ENCODE data around the gene FBXO3. TPM values are rescaled to one million over a fixed set of nuclear protein-coding genes. Genes with fewer than 3 reads are reported as not detected.
"Not testable (repeated sequence)": the region's sequence is repeated elsewhere in the genome, so short reads cannot be mapped to it uniquely, and the experiment has no call there.

Gene FBXO3
- total RNA-seq, 2 donors from 2014 or later, result 12.8 to 15.0 TPM

DNA sequence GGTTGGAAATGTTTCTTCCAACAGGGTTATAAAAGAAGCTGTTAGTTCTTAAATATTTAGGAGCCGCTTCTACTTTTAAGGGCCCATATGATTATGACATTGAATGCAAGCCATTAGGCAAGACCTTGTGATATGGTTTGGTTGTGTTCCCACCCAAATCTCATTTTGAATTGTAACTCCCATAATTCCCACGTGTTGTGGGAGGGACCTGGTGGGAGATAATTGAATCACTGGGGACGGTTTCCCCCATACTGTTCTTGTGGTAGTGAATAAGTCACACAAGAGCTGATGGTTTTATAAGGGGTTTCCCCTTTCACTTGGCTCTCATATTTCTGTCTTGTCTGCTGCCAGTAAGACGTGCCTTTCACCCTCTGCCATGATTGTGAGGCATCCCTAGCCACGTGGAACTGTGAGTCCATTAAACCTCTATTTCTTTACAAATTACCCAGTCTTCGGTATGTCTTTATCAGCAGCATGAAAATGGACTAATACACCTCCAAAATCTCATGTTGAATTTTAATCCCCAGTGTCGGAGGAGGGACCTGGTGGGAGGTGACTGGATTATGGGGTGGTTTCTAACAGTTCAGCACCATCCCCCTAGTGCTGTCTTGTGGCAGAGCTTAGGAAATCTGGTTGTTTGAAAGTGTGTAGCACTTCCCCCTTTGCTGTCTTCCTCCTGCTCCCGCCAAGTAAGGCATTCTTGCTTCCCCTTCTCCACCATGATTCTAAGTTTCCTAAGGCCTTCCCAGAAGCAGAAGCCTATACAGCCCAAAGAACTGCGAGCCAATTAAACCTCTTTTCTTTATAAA is 42.4 kb downstream of the FBXO3 start:
- Histone ChIP-seq H3K4me1 (ENCODE audit: control insufficient read depth, insufficient read depth, low read length) (peaks cover 8% of the 10 kb centered on the region), H3K36me3 (ENCODE audit: control insufficient read depth, insufficient read depth, low read length) (peaks cover 13% of the 10 kb centered on the region), H3K4me3 (ENCODE audit: low read length) (no peak overlapping the region), H3K9me3 (ENCODE audit: control insufficient read depth, low read length) (no peaks in the 10 kb centered on the region), H3K9ac (ENCODE audit: extremely low read depth, low read length, poor library complexity, severe bottlenecking) (no peak overlapping the region), H3K27me3 (ENCODE audit: control insufficient read depth, insufficient read depth, low read length, poor library complexity, severe bottlenecking) (no peaks in the 10 kb centered on the region), H3K27ac (ENCODE audit: low read depth, low read length) (no peak overlapping the region)
- Mint-ChIP-seq H3K9me3 (peaks cover 9% of the 10 kb centered on the region), H3K27ac (no peak overlapping the region), H3K4me3 (no peak overlapping the region), H3K4me1 (peaks cover 20% of the 10 kb centered on the region), H3K27me3 (ENCODE audit: insufficient read depth) (no peaks in the 10 kb centered on the region), H3K36me3 (ENCODE audit: low read depth) (peaks cover 16% of the 10 kb centered on the region)
- 93 to 94% methylated on average over 4 to 9 of the region's 9 CpGs for WGBS, 2 experiments (ENCODE audit: insufficient coverage in 1 of 2, insufficient read length in 1 of 2)
- DNase-seq, result no peak
- TF ChIP-seq, protein P1, sequence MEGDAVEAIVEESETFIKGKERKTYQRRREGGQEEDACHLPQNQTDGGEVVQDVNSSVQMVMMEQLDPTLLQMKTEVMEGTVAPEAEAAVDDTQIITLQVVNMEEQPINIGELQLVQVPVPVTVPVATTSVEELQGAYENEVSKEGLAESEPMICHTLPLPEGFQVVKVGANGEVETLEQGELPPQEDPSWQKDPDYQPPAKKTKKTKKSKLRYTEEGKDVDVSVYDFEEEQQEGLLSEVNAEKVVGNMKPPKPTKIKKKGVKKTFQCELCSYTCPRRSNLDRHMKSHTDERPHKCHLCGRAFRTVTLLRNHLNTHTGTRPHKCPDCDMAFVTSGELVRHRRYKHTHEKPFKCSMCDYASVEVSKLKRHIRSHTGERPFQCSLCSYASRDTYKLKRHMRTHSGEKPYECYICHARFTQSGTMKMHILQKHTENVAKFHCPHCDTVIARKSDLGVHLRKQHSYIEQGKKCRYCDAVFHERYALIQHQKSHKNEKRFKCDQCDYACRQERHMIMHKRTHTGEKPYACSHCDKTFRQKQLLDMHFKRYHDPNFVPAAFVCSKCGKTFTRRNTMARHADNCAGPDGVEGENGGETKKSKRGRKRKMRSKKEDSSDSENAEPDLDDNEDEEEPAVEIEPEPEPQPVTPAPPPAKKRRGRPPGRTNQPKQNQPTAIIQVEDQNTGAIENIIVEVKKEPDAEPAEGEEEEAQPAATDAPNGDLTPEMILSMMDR (conservative IDR thresholded peaks at IDR 0.05), result no peak

DNA sequence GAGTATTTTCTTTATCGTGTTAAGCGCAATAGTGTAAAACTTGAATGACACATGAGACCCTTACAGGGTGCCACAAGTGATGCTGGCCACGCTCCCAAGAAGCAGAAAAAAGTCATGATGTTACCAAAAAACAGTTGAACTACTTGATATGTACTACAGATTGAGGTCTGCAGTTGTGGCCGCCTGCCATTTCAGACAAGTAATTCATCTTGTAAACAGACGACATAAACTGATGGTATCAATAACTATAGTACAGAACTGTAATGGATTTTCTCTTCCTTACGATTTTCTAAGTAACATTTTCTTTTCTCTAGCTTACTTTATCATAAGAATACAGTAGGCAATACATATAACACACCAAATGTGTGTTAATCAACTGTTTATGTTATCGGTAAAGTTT is 43.6 kb downstream of the FBXO3 start:
- H3K27me3 ChIP-seq (ENCODE audit: control insufficient read depth, insufficient read depth, low read length, poor library complexity, severe bottlenecking), result no peaks in the 10 kb centered on the region
- DNase-seq, result no peak
- H3K4me1 ChIP-seq (ENCODE audit: control insufficient read depth, insufficient read depth, low read length), result peaks cover 4% of the 10 kb centered on the region
- no peak overlapping the region for H3K4me3 ChIP-seq (ENCODE audit: low read length)
- TF ChIP-seq, protein P1 (conservative IDR thresholded peaks at IDR 0.05), result no peak
- no peaks in the 10 kb centered on the region for H3K9me3 ChIP-seq (ENCODE audit: control insufficient read depth, low read length)
- peaks cover 16% of the 10 kb centered on the region for H3K36me3 Mint-ChIP-seq (ENCODE audit: low read depth)
- H3K4me3 Mint-ChIP-seq, result no peak overlapping the region
- no peak overlapping the region for H3K27ac Mint-ChIP-seq
- H3K27me3 Mint-ChIP-seq (ENCODE audit: insufficient read depth), result no peaks in the 10 kb centered on the region
- WGBS, 2 experiments (ENCODE audit: insufficient coverage in 1 of 2, insufficient read length in 1 of 2), result 97 to 100% methylated on average over 5 to 7 of the region's 7 CpGs
- H3K9ac ChIP-seq (ENCODE audit: extremely low read depth, low read length, poor library complexity, severe bottlenecking), result no peak overlapping the region
- peaks cover 13% of the 10 kb centered on the region for H3K36me3 ChIP-seq (ENCODE audit: control insufficient read depth, insufficient read depth, low read length)
- no peak overlapping the region for H3K27ac ChIP-seq (ENCODE audit: low read depth, low read length)
- peaks cover 9% of the 10 kb centered on the region for H3K9me3 Mint-ChIP-seq
- H3K4me1 Mint-ChIP-seq, result peaks cover 19% of the 10 kb centered on the region

- H3K27ac ChIP-seq (ENCODE audit: low read depth, low read length); H3K9ac ChIP-seq (ENCODE audit: extremely low read depth, low read length, poor library complexity, severe bottlenecking); H3K27ac Mint-ChIP-seq; H3K4me3 Mint-ChIP-seq; H3K9me3 ChIP-seq (ENCODE audit: control insufficient read depth, low read length); H3K4me3 ChIP-seq (ENCODE audit: low read length); H3K4me1 ChIP-seq (ENCODE audit: control insufficient read depth, insufficient read depth, low read length); H3K27me3 ChIP-seq (ENCODE audit: control insufficient read depth, insufficient read depth, low read length, poor library complexity, severe bottlenecking); H3K27me3 Mint-ChIP-seq (ENCODE audit: insufficient read depth); H3K9me3 Mint-ChIP-seq; DNase-seq: not testable (repeated sequence)
- H3K36me3 Mint-ChIP-seq (ENCODE audit: low read depth), result peaks cover 16% of the 10 kb centered on the region
- H3K4me1 Mint-ChIP-seq, result peaks cover 15% of the 10 kb centered on the region
- 69 to 86% methylated on average over 2 to 4 of the region's 5 CpGs for WGBS, 2 experiments (ENCODE audit: insufficient coverage in 1 of 2, insufficient read length in 1 of 2)
- peaks cover 13% of the 10 kb centered on the region for H3K36me3 ChIP-seq (ENCODE audit: control insufficient read depth, insufficient read depth, low read length)
Measured at GRCh38 chr11:33729072-33729664, 45.2 kb downstream of the FBXO3 start.

DNA sequence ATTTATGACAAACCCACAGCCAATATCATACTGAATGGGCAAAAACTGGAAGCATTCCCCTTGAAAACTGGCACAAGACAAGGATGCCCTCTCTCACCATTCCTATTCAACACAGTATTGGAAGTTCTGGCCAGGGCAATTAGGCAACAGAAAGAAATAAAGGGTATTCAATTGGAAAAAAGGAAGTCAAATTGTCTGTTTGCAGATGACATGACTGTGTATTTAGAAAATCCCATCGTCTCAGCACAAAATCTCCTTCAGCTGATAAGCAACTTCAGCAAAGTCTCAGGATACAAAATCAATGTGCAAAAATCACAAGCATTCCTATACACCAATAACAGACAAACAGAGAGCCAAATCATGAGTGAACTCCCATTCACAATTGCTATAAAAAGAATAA is 46.8 kb downstream of the FBXO3 start:
- not testable (repeated sequence) for DNase-seq; H3K27me3 ChIP-seq (ENCODE audit: control insufficient read depth, insufficient read depth, low read length, poor library complexity, severe bottlenecking); H3K9me3 ChIP-seq (ENCODE audit: control insufficient read depth, low read length); H3K27me3 Mint-ChIP-seq (ENCODE audit: insufficient read depth); H3K36me3 ChIP-seq (ENCODE audit: control insufficient read depth, insufficient read depth, low read length); H3K4me1 ChIP-seq (ENCODE audit: control insufficient read depth, insufficient read depth, low read length); H3K9ac ChIP-seq (ENCODE audit: extremely low read depth, low read length, poor library complexity, severe bottlenecking); H3K4me3 Mint-ChIP-seq; H3K36me3 Mint-ChIP-seq (ENCODE audit: low read depth); H3K9me3 Mint-ChIP-seq; H3K27ac ChIP-seq (ENCODE audit: low read depth, low read length); H3K4me3 ChIP-seq (ENCODE audit: low read length); H3K27ac Mint-ChIP-seq
- 100% methylated on average over 1 of the region's 1 CpG; no CpG with 5 or more reads in 1 of the 2 experiments for WGBS, 2 experiments (ENCODE audit: insufficient coverage in 1 of 2, insufficient read length in 1 of 2)
- H3K4me1 Mint-ChIP-seq, result peaks cover 24% of the 10 kb centered on the region

Measured in endodermal cell (in vitro differentiated cells).